GM23338 (cell line): ENCODE data around the gene FXYD2. TPM values are rescaled to one million over a fixed set of nuclear protein-coding genes. Genes with fewer than 3 reads are reported as not detected.

Experiments used
- ATAC-seq: fragments of 200-7000 bp; cut with Tn5 transposase; 3 replicates; pipeline ENCODE4 v1.9.1; 2020
- DNase-seq: peaks from one replicate; pipeline ENCODE4 v3.0.0-alpha.2; 2015; ENCODE audit warnings: low spot score
- H2AFZ ChIP-seq: fragments of 200-600 bp; sonication (generic); 2 replicates; pipeline ENCODE4 v1.8.0; 2016; ENCODE audit warnings: antibody characterized with exemption, mild to moderate bottlenecking, moderate library complexity
- H3F3A ChIP-seq: fragments of 200-600 bp; sonication (generic); replicated peaks from 2 replicates; pipeline ENCODE4 v1.8.0; 2017; ENCODE audit warnings: antibody characterized with exemption, mixed run types, low read depth
- H3K27ac ChIP-seq: fragments of 200-600 bp; sonication (generic); 2 replicates; pipeline ENCODE4 v1.6.1; 2016; ENCODE audit warnings: low read depth
- H3K27me3 ChIP-seq: fragments of 200-600 bp; sonication (generic); 2 replicates; pipeline ENCODE4 v1.8.0; 2016; ENCODE audit warnings: mild to moderate bottlenecking, mixed run types, moderate library complexity; ENCODE audit not compliant: insufficient read depth
- H3K36me3 ChIP-seq: fragments of 200-600 bp; sonication (generic); 2 replicates; pipeline ENCODE4 v1.8.0; 2016; ENCODE audit warnings: mild to moderate bottlenecking; ENCODE audit not compliant: insufficient read depth
- H3K4me1 ChIP-seq: fragments of 200-600 bp; sonication (generic); 2 replicates; pipeline ENCODE4 v1.8.0; 2016; ENCODE audit warnings: mild to moderate bottlenecking, moderate library complexity; ENCODE audit not compliant: insufficient read depth
- H3K4me2 ChIP-seq: fragments of 200-600 bp; sonication (generic); 2 replicates; pipeline ENCODE4 v1.7.1; 2017; ENCODE audit warnings: mixed run types
- H3K4me3 ChIP-seq: fragments of 200-600 bp; sonication (generic); 2 replicates; pipeline ENCODE4 v1.6.1; 2016; ENCODE audit warnings: mixed run types
- H3K79me2 ChIP-seq: fragments of 200-600 bp; sonication (generic); replicated peaks from 2 replicates; pipeline ENCODE4 v1.8.0; 2017; ENCODE audit warnings: mild to moderate bottlenecking; ENCODE audit not compliant: insufficient read depth
- H3K9me2 ChIP-seq: fragments of 200-600 bp; sonication (generic); 2 replicates; pipeline ENCODE4 v1.8.0; 2017; ENCODE audit not compliant: insufficient read depth
- H4K20me1 ChIP-seq: fragments of 200-600 bp; sonication (generic); replicated peaks from 2 replicates; pipeline ENCODE4 v1.8.0; 2017; ENCODE audit warnings: mild to moderate bottlenecking; ENCODE audit not compliant: insufficient read depth
- H3K27ac Mint-ChIP-seq: 2 replicates; pipeline ENCODE4 v1.8.0; 2020; ENCODE audit warnings: inconsistent platforms, mild to moderate bottlenecking, moderate library complexity, mixed read lengths
- H3K27me3 Mint-ChIP-seq: 3 replicates; pipeline ENCODE4 v1.8.0; 2022; ENCODE audit warnings: low read depth, mild to moderate bottlenecking, moderate library complexity, mixed read lengths, inconsistent platforms; ENCODE audit not compliant: insufficient read depth, poor library complexity
- H3K36me3 Mint-ChIP-seq: 3 replicates; pipeline ENCODE4 v1.8.0; 2021; ENCODE audit warnings: low read depth, mild to moderate bottlenecking, inconsistent platforms, moderate library complexity, mixed read lengths
- H3K4me1 Mint-ChIP-seq: 3 replicates; pipeline ENCODE4 v1.8.0; 2020; ENCODE audit warnings: mild to moderate bottlenecking, inconsistent platforms, mixed read lengths
- H3K4me3 Mint-ChIP-seq: 3 replicates; pipeline ENCODE4 v1.8.0; 2021; ENCODE audit warnings: moderate library complexity, mild to moderate bottlenecking, inconsistent platforms, mixed read lengths
- H3K9me3 Mint-ChIP-seq: 3 replicates; pipeline ENCODE4 v1.8.0; 2020; ENCODE audit warnings: moderate library complexity, mild to moderate bottlenecking, inconsistent platforms, mixed read lengths
- CREB1 ChIP-seq: fragments of 250-450 bp; sonication (Bioruptor Pico); IDR thresholded peaks from 2 replicates; pipeline ENCODE4 v1.5.0; 2020; ENCODE audit warnings: low read depth, mild to moderate bottlenecking, moderate library complexity
- CTCF ChIP-seq, 2 experiments: fragments of 200-600 bp in 1 of 2; sonication (generic) in 1 of 2; conservative IDR thresholded peaks; 2 replicates each; pipeline versions ENCODE4 v1.5.1 to v1.6.1; 2016 to 2017; ENCODE audit warnings: antibody characterized with exemption in 2 of 2, low read depth in 2 of 2, mild to moderate bottlenecking in 2 of 2, moderate library complexity in 1 of 2
- ETS1 ChIP-seq: IDR thresholded peaks from 2 replicates; pipeline ENCODE4 v1.6.1; 2016; ENCODE audit warnings: antibody characterized with exemption
- EZH2 ChIP-seq: fragments of 200-600 bp; sonication (generic); IDR thresholded peaks from one replicate; pipeline ENCODE4 v1.8.0; 2017; ENCODE audit warnings: antibody characterized with exemption, mild to moderate bottlenecking, low read depth; ENCODE audit not compliant: unreplicated experiment
- EZH2phosphoT487 ChIP-seq: fragments of 200-600 bp; sonication (generic); IDR thresholded peaks from one replicate; pipeline ENCODE4 v1.8.1; 2018; ENCODE audit warnings: antibody characterized with exemption; ENCODE audit not compliant: unreplicated experiment
- JUNB ChIP-seq: IDR thresholded peaks from one replicate; pipeline ENCODE4 v1.6.1; 2016; ENCODE audit warnings: antibody characterized with exemption; ENCODE audit not compliant: unreplicated experiment
- NANOG ChIP-seq: IDR thresholded peaks from 2 replicates; pipeline ENCODE4 v1.6.1; 2016; ENCODE audit warnings: antibody characterized with exemption, borderline replicate concordance
- POLR2AphosphoS5 ChIP-seq: IDR thresholded peaks from 2 replicates; pipeline ENCODE4 v1.6.1; 2016; ENCODE audit warnings: antibody characterized with exemption, low read depth
- REST ChIP-seq: IDR thresholded peaks from one replicate; pipeline ENCODE4 v1.6.1; 2018; ENCODE audit warnings: antibody characterized with exemption; ENCODE audit not compliant: unreplicated experiment
- STAT1 ChIP-seq: IDR thresholded peaks from one replicate; pipeline ENCODE4 v1.6.1; 2016; ENCODE audit warnings: antibody characterized with exemption; ENCODE audit not compliant: unreplicated experiment
- ZNF114 ChIP-seq: fragments of 250-450 bp; sonication (Bioruptor Pico); IDR thresholded peaks from 2 replicates; pipeline ENCODE4 v1.5.0; 2020; ENCODE audit warnings: mild to moderate bottlenecking, moderate library complexity
- ZNF331 ChIP-seq: fragments of 250-450 bp; sonication (Bioruptor Pico); IDR thresholded peaks from 2 replicates; pipeline ENCODE4 v1.5.0; 2020; ENCODE audit warnings: low read depth, mild to moderate bottlenecking, moderate library complexity
- ZNF462 ChIP-seq: fragments of 250-450 bp; sonication (Bioruptor Pico); IDR thresholded peaks from 2 replicates; pipeline ENCODE4 v1.5.0; 2020; ENCODE audit warnings: mild to moderate bottlenecking, moderate library complexity
- polyA plus RNA-seq: library from polyadenylated mRNA; unstranded; fragments of >200 nt; fragmentation: Nextera tagmentation; extraction: Ambion mirVana; gene quantifications from 2 replicates; pipeline ENCODE4 v1.2.1, GENCODE V29; 2016
- total RNA-seq: library from RNA; depleted of rRNA; stranded (reverse); fragments of >200 nt; shearing (Covaris generic); gene quantifications from 2 replicates; pipeline ENCODE4 v1.2.3, GENCODE V29; 2014

FXYD2 gene
- total and polyA plus RNA-seq, 2 experiments from 2014 or later = 0.59 to 1.4 TPM

- no peak for TF ChIP-seq EZH2phosphoT487
- no peak for TF ChIP-seq REST
- TF ChIP-seq EZH2 = no peak
- no peak for TF ChIP-seq ETS1
- TF ChIP-seq NANOG = no peak
- no peak for TF ChIP-seq JUNB
- no peak for TF ChIP-seq CTCF (conservative IDR thresholded peaks at IDR 0.05; ENCODE audit: low read depth in 2 of 2)
- no peak for TF ChIP-seq ZNF114 (CRISPR knock-in tag)
- TF ChIP-seq ZNF462 (CRISPR knock-in tag) = no peak
- TF ChIP-seq CREB1 (CRISPR knock-in tag) = no peak
- TF ChIP-seq STAT1 = no peak
- TF ChIP-seq POLR2AphosphoS5 = no peak
- TF ChIP-seq ZNF331 (CRISPR knock-in tag) = no peak
- ATAC-seq (no peak), DNase-seq (no peak)
- Histone ChIP-seq H3F3A (no peaks in the 10 kb centered on the region), H3K36me3 (no peaks in the 10 kb centered on the region), H3K27me3 (no peaks in the 10 kb centered on the region), H3K4me2 (no peak overlapping the region), H4K20me1 (no peaks in the 10 kb centered on the region; the same call in 1 of the 2 replicates), H3K9me2 (no peaks in the 10 kb centered on the region), H3K4me3 (no peak overlapping the region), H3K4me1 (peaks cover 8% of the 10 kb centered on the region; the same call in 1 of the 2 replicates), H2AFZ (peak overlapping the region; percentile 59; the same call in 1 of the 2 replicates), H3K27ac (no peak overlapping the region), H3K79me2 (no peaks in the 10 kb centered on the region)
- H3K4me3 Mint-ChIP-seq = no peak overlapping the region
- H3K27me3 Mint-ChIP-seq = peaks cover 11% of the 10 kb centered on the region
- H3K27ac Mint-ChIP-seq = no peak overlapping the region
- peaks cover 38% of the 10 kb centered on the region for H3K4me1 Mint-ChIP-seq
- no peaks in the 10 kb centered on the region; the same call in 2 of the 3 replicates for H3K36me3 Mint-ChIP-seq
- no peaks in the 10 kb centered on the region for H3K9me3 Mint-ChIP-seq
Measured at GRCh38 chr11:117814204-117814765, 10.3 kb downstream of the FXYD2 start.
